Nephron progenitor cell (in vitro differentiated cells): ENCODE results near the gene SF3A2.

ENCODE experiments used
- DNase-seq: peaks from one replicate; pipeline ENCODE4 v3.0.0; 2021
- H3K27ac Mint-ChIP-seq: 2 replicates; pipeline ENCODE4 v1.8.0; 2021; ENCODE audit warnings: mild to moderate bottlenecking, moderate library complexity, mixed read lengths
- H3K27me3 Mint-ChIP-seq: 2 replicates; pipeline ENCODE4 v1.8.0; 2021; ENCODE audit warnings: mild to moderate bottlenecking, low read depth, mixed read lengths; ENCODE audit not compliant: poor library complexity
- H3K36me3 Mint-ChIP-seq: 2 replicates; pipeline ENCODE4 v1.8.0; 2021; ENCODE audit warnings: low read depth, mixed read lengths
- H3K4me1 Mint-ChIP-seq: 2 replicates; pipeline ENCODE4 v1.8.0; 2021; ENCODE audit warnings: mixed read lengths
- H3K4me3 Mint-ChIP-seq: 2 replicates; pipeline ENCODE4 v1.8.0; 2021; ENCODE audit warnings: mild to moderate bottlenecking, moderate library complexity, mixed read lengths
- H3K9me3 Mint-ChIP-seq: 2 replicates; pipeline ENCODE4 v1.8.0; 2021; ENCODE audit warnings: mild to moderate bottlenecking, moderate library complexity, mixed read lengths
- TF ChIP-seq, protein P1 (sequence below): fragments of 200-600 bp; sonication (generic); IDR thresholded peaks from 2 replicates; pipeline ENCODE4 v1.5.0; 2021; ENCODE audit warnings: antibody characterized with exemption

The SF3A2 gene

DNA sequence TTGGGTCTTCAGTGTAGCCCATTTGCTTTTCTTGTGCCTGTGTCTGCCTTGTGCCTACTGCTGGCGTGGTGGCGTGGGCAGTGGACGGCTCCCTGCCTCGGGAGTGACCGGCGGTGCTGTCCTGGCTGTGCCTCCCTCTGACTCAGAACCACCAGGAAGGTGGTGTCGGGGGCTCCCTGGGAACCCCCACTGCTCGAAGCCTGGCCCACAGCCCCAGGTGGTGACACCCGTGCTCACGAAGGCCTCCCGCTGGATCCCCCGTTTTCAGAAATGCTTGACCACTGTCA is 7.4 kb downstream of the SF3A2 start:
- Mint-ChIP-seq H3K36me3 (peaks cover 14% of the 10 kb centered on the region), H3K4me3 (no peak overlapping the region), H3K4me1 (peaks cover 35% of the 10 kb centered on the region), H3K27ac (no peak overlapping the region), H3K9me3 (no peaks in the 10 kb centered on the region), H3K27me3 (no peaks in the 10 kb centered on the region)
- TF ChIP-seq, protein P1, sequence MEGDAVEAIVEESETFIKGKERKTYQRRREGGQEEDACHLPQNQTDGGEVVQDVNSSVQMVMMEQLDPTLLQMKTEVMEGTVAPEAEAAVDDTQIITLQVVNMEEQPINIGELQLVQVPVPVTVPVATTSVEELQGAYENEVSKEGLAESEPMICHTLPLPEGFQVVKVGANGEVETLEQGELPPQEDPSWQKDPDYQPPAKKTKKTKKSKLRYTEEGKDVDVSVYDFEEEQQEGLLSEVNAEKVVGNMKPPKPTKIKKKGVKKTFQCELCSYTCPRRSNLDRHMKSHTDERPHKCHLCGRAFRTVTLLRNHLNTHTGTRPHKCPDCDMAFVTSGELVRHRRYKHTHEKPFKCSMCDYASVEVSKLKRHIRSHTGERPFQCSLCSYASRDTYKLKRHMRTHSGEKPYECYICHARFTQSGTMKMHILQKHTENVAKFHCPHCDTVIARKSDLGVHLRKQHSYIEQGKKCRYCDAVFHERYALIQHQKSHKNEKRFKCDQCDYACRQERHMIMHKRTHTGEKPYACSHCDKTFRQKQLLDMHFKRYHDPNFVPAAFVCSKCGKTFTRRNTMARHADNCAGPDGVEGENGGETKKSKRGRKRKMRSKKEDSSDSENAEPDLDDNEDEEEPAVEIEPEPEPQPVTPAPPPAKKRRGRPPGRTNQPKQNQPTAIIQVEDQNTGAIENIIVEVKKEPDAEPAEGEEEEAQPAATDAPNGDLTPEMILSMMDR = no peak
- no peak for DNase-seq

DNA sequence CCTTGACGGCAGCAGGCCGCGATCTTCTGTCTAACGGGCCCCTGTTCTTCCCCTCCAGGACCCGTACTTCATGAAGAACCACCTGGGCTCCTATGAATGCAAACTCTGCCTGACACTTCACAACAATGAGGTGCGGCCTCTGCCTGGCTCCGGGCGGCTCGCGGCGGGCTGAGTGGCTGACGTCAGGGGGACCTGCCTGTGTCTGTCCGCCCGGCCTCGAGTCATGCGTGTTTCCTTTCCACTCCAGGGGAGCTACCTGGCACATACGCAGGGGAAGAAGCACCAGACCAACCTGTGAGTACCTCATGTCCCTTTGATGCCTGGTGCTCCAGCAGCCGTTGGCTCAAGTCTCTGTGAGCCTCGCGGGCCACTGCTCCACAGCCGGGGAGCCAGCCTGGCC is 7.9 kb downstream of the SF3A2 start:
- Mint-ChIP-seq H3K27ac (no peak overlapping the region), H3K9me3 (no peaks in the 10 kb centered on the region), H3K4me3 (no peak overlapping the region), H3K27me3 (no peaks in the 10 kb centered on the region), H3K36me3 (peaks cover 12% of the 10 kb centered on the region), H3K4me1 (peaks cover 31% of the 10 kb centered on the region)
- TF ChIP-seq, protein P1 = no peak
- no peak for DNase-seq

DNA sequence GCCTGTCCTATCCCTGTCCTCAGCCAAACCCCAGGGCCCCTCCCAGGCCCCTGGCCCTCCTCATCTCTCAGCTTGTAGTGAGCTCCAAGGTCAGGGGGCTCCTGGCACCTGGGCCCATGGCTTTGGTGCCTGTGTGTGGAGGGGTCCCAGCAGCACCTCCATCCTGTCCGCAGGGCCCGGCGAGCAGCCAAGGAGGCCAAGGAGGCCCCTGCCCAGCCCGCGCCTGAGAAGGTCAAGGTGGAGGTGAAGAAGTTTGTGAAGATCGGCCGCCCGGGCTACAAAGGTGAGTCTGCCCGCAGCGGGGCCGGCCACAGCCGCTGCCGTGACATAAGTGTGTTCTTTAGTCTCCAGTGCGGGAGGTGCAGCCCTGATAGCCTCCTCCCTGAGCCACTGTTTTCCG is 8.6 kb downstream of the SF3A2 start:
- no peaks in the 10 kb centered on the region for H3K27me3 Mint-ChIP-seq
- H3K4me3 Mint-ChIP-seq = no peak overlapping the region
- H3K27ac Mint-ChIP-seq = no peak overlapping the region
- no peaks in the 10 kb centered on the region for H3K9me3 Mint-ChIP-seq
- no peak for DNase-seq
- peaks cover 23% of the 10 kb centered on the region for H3K4me1 Mint-ChIP-seq
- peaks cover 8% of the 10 kb centered on the region for H3K36me3 Mint-ChIP-seq
- TF ChIP-seq, protein P1 = no peak

DNA sequence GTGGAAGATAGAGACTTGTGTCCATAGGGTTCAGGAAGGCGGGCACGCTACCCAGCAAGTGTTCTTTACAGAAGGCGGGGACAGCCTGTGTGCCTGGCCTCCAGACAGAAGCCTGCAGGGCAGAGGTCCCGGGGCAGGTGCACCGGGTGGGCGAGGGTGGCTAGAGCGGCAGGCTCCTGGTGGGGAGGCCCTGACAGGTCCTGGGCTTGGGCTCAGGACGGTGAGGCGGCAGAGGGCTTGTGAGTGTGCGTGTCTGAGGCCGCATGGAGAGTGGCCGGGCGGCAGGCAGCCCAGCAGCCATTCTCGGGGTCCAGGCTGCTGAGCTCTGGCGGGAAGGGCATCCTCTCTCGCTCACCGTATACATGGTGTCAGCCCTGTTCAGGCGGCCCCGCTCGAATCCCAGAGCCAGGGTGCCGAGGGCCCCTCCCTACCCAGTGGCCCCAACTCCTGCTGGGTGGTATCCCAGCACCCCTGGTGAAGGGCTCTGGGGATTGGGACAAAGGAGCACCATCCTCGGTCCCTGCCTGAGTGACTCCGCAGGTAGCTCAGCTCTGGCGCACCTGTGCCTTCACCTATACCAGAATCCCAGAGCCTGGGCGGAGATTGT is 9.5 kb downstream of the SF3A2 start:
- no peak for DNase-seq
- peaks cover 8% of the 10 kb centered on the region for H3K36me3 Mint-ChIP-seq
- no peak overlapping the region for H3K4me3 Mint-ChIP-seq
- no peak overlapping the region for H3K27ac Mint-ChIP-seq
- H3K4me1 Mint-ChIP-seq = peaks cover 15% of the 10 kb centered on the region
- no peaks in the 10 kb centered on the region for H3K27me3 Mint-ChIP-seq
- TF ChIP-seq, protein P1 = no peak
- no peaks in the 10 kb centered on the region for H3K9me3 Mint-ChIP-seq

DNA sequence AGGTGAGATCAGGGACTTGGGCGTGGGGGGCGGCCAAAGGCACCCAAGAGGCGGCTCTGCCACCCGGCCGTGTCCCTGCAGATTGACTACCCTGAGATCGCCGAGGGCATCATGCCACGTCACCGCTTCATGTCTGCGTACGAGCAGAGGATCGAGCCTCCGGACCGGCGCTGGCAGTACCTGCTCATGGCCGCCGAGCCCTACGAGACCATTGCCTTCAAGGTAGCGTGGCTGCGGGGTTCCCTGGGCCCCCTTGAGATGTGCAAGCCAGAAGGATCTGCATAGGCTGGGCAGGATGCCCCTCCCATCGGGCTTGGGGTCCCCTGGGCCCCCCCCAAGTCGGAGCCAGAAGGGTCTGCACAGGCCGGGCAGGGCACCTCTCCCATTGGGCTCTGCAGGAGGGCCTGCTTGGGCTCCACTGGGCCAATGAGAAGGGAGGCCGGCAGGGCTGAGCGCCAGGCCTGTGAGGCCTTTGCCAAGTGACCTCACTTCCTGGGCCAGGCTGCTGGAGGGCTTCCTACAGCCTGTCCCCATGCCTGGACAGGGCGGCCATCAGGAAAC is 10.3 kb downstream of the SF3A2 start:
- TF ChIP-seq, protein P1 = no peak
- H3K4me3 Mint-ChIP-seq = no peak overlapping the region
- no peak for DNase-seq
- peaks cover 8% of the 10 kb centered on the region for H3K4me1 Mint-ChIP-seq
- H3K36me3 Mint-ChIP-seq = peaks cover 8% of the 10 kb centered on the region
- H3K27me3 Mint-ChIP-seq = no peaks in the 10 kb centered on the region
- H3K27ac Mint-ChIP-seq = no peak overlapping the region
- no peaks in the 10 kb centered on the region for H3K9me3 Mint-ChIP-seq

DNA sequence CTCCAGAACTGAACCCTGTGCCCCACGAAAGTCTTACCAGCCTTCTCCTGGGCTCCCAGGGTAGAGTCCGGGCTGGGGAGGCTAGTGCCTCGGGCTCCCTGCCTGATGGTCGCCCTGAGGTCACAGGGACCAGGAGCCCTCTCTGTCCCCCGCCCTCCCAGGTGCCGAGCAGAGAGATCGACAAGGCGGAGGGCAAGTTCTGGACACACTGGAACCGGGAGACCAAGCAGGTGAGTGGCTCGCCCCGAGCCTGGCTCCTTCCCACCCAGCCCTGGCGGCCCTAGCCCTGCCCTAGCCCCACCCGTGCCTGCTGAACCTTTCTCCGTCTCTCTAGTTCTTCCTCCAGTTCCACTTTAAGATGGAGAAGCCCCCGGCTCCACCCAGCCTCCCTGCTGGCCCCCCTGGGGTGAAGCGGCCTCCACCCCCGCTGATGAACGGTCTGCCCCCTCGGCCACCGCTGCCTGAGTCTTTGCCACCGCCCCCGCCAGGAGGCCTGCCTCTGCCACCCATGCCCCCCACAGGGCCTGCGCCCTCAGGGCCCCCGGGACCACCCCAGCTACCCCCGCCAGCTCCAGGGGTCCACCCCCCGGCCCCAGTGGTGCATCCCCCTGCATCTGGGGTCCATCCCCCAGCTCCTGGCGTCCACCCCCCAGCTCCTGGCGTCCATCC is 10.9 kb downstream of the SF3A2 start:
- TF ChIP-seq, protein P1 = no peak
- H3K4me1 Mint-ChIP-seq = peaks cover 4% of the 10 kb centered on the region
- H3K36me3 Mint-ChIP-seq = peaks cover 7% of the 10 kb centered on the region
- no peaks in the 10 kb centered on the region for H3K9me3 Mint-ChIP-seq
- H3K4me3 Mint-ChIP-seq = no peak overlapping the region
- H3K27me3 Mint-ChIP-seq = peaks cover 2% of the 10 kb centered on the region
- DNase-seq = no peak
- H3K27ac Mint-ChIP-seq = no peak overlapping the region
